Astrocyte (in vitro differentiated cells and primary cell): ENCODE data around the gene TUBA1A. TPM values are rescaled to one million over a fixed set of nuclear protein-coding genes. Genes with fewer than 3 reads are reported as not detected.

Experiments used
- DNase-seq: peaks from one replicate; pipeline ENCODE4 v3.0.0-alpha.2; 2010; ENCODE audit warnings: low read depth
- FAIRE-seq: peaks from 2 replicates; lab custom pipeline; 2011; peaks lifted over from hg19 to GRCh38; lab: Jason Lieb, UNC
- H2AFZ ChIP-seq: 2 replicates; pipeline ENCODE4 v1.6.0; 2012; ENCODE audit warnings: low read depth, low read length, inconsistent platforms
- H3K27ac ChIP-seq: 2 replicates; pipeline ENCODE4 v1.5.1; 2011; ENCODE audit warnings: low read depth, low read length, inconsistent platforms
- H3K27me3 ChIP-seq: 2 replicates; pipeline ENCODE4 v1.6.0; 2011; ENCODE audit warnings: low read length, inconsistent platforms; ENCODE audit not compliant: insufficient read depth
- H3K36me3 ChIP-seq: 2 replicates; pipeline ENCODE4 v1.5.1; 2011; ENCODE audit warnings: low read length, inconsistent platforms; ENCODE audit not compliant: insufficient read depth
- H3K4me1 ChIP-seq: 2 replicates; pipeline ENCODE4 v1.5.1; 2011; ENCODE audit warnings: low read length, inconsistent platforms; ENCODE audit not compliant: insufficient read depth
- H3K4me2 ChIP-seq: 2 replicates; pipeline ENCODE4 v1.6.0; 2012; ENCODE audit warnings: low read length, inconsistent platforms
- H3K4me3 ChIP-seq: 2 replicates; pipeline ENCODE4 v1.5.1; 2011; ENCODE audit warnings: low read depth, mild to moderate bottlenecking, low read length, inconsistent platforms; ENCODE audit not compliant: insufficient read depth
- H3K79me2 ChIP-seq: 2 replicates; pipeline ENCODE4 v1.6.0; 2012; ENCODE audit warnings: mild to moderate bottlenecking, low read length, inconsistent platforms; ENCODE audit not compliant: insufficient read depth
- H3K9ac ChIP-seq: 2 replicates; pipeline ENCODE4 v1.6.0; 2012; ENCODE audit warnings: mild to moderate bottlenecking, low read length, inconsistent platforms
- H3K9me3 ChIP-seq: 2 replicates; pipeline ENCODE4 v1.5.1; 2012; ENCODE audit warnings: low read depth, mild to moderate bottlenecking, low read length, inconsistent platforms; ENCODE audit not compliant: insufficient read depth
- H4K20me1 ChIP-seq: 2 replicates; pipeline ENCODE4 v1.6.0; 2012; ENCODE audit warnings: low read length, inconsistent platforms; ENCODE audit not compliant: insufficient read depth
- H3K27ac Mint-ChIP-seq: one replicate; pipeline ENCODE4 v1.8.0; 2021; ENCODE audit warnings: mild to moderate bottlenecking, mixed read lengths; ENCODE audit not compliant: unreplicated experiment
- H3K27me3 Mint-ChIP-seq: one replicate; pipeline ENCODE4 v1.8.0; 2021; ENCODE audit warnings: low read depth, mixed read lengths; ENCODE audit not compliant: unreplicated experiment
- H3K36me3 Mint-ChIP-seq: one replicate; pipeline ENCODE4 v1.8.0; 2021; ENCODE audit warnings: low read depth, mixed read lengths; ENCODE audit not compliant: unreplicated experiment
- H3K4me1 Mint-ChIP-seq: one replicate; pipeline ENCODE4 v1.8.0; 2021; ENCODE audit warnings: low read depth, mixed read lengths; ENCODE audit not compliant: unreplicated experiment
- H3K4me3 Mint-ChIP-seq: one replicate; pipeline ENCODE4 v1.8.0; 2021; ENCODE audit warnings: mild to moderate bottlenecking, moderate library complexity, mixed read lengths; ENCODE audit not compliant: unreplicated experiment
- H3K9me3 Mint-ChIP-seq: one replicate; pipeline ENCODE4 v1.8.0; 2021; ENCODE audit warnings: mild to moderate bottlenecking, mixed read lengths; ENCODE audit not compliant: unreplicated experiment
- CTCF ChIP-seq: IDR thresholded peaks from 2 replicates; pipeline ENCODE4 v1.5.1; 2011; ENCODE audit warnings: low read depth, mild to moderate bottlenecking, inconsistent platforms, low read length, moderate library complexity; ENCODE audit not compliant: insufficient read depth
- EZH2 ChIP-seq: IDR thresholded peaks from 2 replicates; pipeline ENCODE4 v1.6.1; 2012; ENCODE audit warnings: mild to moderate bottlenecking, low read length, inconsistent platforms; ENCODE audit not compliant: insufficient read depth
- total RNA-seq: library from RNA; stranded (reverse); gene quantifications from 2 replicates; pipeline ENCODE4 v1.2.1, GENCODE V29; 2021

Gene TUBA1A
- total RNA-seq, 1 donor from 2014 or later, result 932 TPM

GRCh38 chr12:49233842-49234526, 45.1 kb upstream of the TUBA1A start:
- DNase-seq (peak; percentile 92), FAIRE-seq (no peak)
- Mint-ChIP-seq H3K4me1 (peaks cover 19% of the 10 kb centered on the region), H3K36me3 (no peaks in the 10 kb centered on the region), H3K9me3 (no peaks in the 10 kb centered on the region), H3K27ac (peak overlapping the region; percentile 41), H3K4me3 (no peak overlapping the region), H3K27me3 (no peaks in the 10 kb centered on the region)
- Histone ChIP-seq H3K79me2 (peaks cover 3% of the 10 kb centered on the region), H3K27me3 (no peaks in the 10 kb centered on the region), H3K9me3 (no peaks in the 10 kb centered on the region), H3K9ac (peak overlapping the region; percentile 82), H2AFZ (peak overlapping the region; percentile 92), H4K20me1 (no peaks in the 10 kb centered on the region), H3K4me2 (peak overlapping the region; percentile 91), H3K4me3 (peak overlapping the region; percentile 41), H3K36me3 (no peaks in the 10 kb centered on the region), H3K4me1 (peaks cover 31% of the 10 kb centered on the region), H3K27ac (peak overlapping the region; percentile 84)
- no peak for TF ChIP-seq EZH2
- TF ChIP-seq CTCF, result no peak

GRCh38 chr12:49232940-49233841, 44.3 kb upstream of the TUBA1A start:
- Histone ChIP-seq H3K4me3 (peak overlapping the region; percentile 41), H3K27ac (peak overlapping the region; percentile 84), H2AFZ (peak overlapping the region; percentile 92), H3K4me1 (peaks cover 31% of the 10 kb centered on the region), H3K4me2 (peak overlapping the region; percentile 91), H3K9me3 (no peaks in the 10 kb centered on the region), H3K79me2 (peaks cover 3% of the 10 kb centered on the region), H3K36me3 (no peaks in the 10 kb centered on the region), H3K27me3 (no peaks in the 10 kb centered on the region), H3K9ac (peak overlapping the region; percentile 82), H4K20me1 (no peaks in the 10 kb centered on the region)
- Mint-ChIP-seq H3K4me1 (peaks cover 19% of the 10 kb centered on the region), H3K9me3 (no peaks in the 10 kb centered on the region), H3K4me3 (peak overlapping the region; percentile 20), H3K27ac (peak overlapping the region; percentile 81), H3K27me3 (no peaks in the 10 kb centered on the region), H3K36me3 (no peaks in the 10 kb centered on the region)
- TF ChIP-seq CTCF, result peak; percentile 32
- TF ChIP-seq EZH2, result no peak
- DNase-seq (peak; percentile 62), FAIRE-seq (no peak)
